SK-N-SH (cell line): ENCODE measurements around the gene LPIN1. TPM values are rescaled to one million over a fixed set of nuclear protein-coding genes. Genes with fewer than 3 reads are reported as not detected.
A peak's percentile ranks its signal among the peaks of the same experiment; 100 is the strongest.

ENCODE experiments used
- CTCF ChIA-PET: fragments of 300-600, 350-600 bp; formaldehyde crosslinking; extraction: SDS; loops from one replicate; lab custom pipeline; 2021; lab: Yijun Ruan, JAX
- POLR2A ChIA-PET: fragments of 350-600 bp; sonication (Branson Sonifier 250); formaldehyde crosslinking; extraction: SDS; loops from one replicate; lab custom pipeline; 2020; ENCODE audit warnings: antibody characterized with exemption, inconsistent platforms; lab: Yijun Ruan, JAX
- DNase-seq: peaks from one replicate; pipeline ENCODE4 v3.0.0; 2012
- H2AFZ ChIP-seq: fragments of 200-600 bp; sonication (generic); 2 replicates; pipeline ENCODE4 v1.8.1; 2016; ENCODE audit warnings: antibody characterized with exemption, mild to moderate bottlenecking, low read depth
- H3F3A ChIP-seq: fragments of 200-600 bp; sonication (generic); replicated peaks from 2 replicates; pipeline ENCODE3; 2016; ENCODE audit warnings: antibody characterized with exemption, mild to moderate bottlenecking; ENCODE audit not compliant: insufficient read depth
- H3K27ac ChIP-seq, 2 experiments: fragments of 200-500 bp in 1 of 2; fragments of 200-600 bp in 1 of 2; sonication (Bioruptor generic) in 1 of 2; sonication (generic), shearing (Covaris generic) in 1 of 2; 2 replicates each; pipeline versions ENCODE4 v1.5.1 to v1.6.1; 2014 to 2016; ENCODE audit warnings: low read depth in 2 of 2, inconsistent platforms in 1 of 2, low read length in 1 of 2, mild to moderate bottlenecking in 1 of 2, mixed read lengths in 1 of 2
- H3K27me3 ChIP-seq: fragments of 200-600 bp; sonication (generic), shearing (Covaris generic); 2 replicates; pipeline ENCODE4 v1.6.1; 2016; ENCODE audit warnings: mixed run types; ENCODE audit not compliant: insufficient read depth
- H3K36me3 ChIP-seq, 2 experiments: fragments of 200-500 bp in 1 of 2; fragments of 200-600 bp in 1 of 2; sonication (Bioruptor generic) in 1 of 2; sonication (generic) in 1 of 2; replicated peaks in 1 of 2; 2 replicates each; pipeline versions ENCODE3 to v1.5.1; 2014 to 2016; ENCODE audit warnings: low read length in 1 of 2, mild to moderate bottlenecking in 1 of 2; ENCODE audit not compliant: insufficient read depth in 2 of 2, control insufficient read depth in 1 of 2
- H3K4me1 ChIP-seq, 2 experiments: fragments of 200-500 bp in 1 of 2; fragments of 200-600 bp in 1 of 2; sonication (Bioruptor generic) in 1 of 2; sonication (generic), shearing (Covaris generic) in 1 of 2; 2 replicates each; pipeline versions ENCODE4 v1.5.1 to v1.6.1; 2014 to 2016; ENCODE audit warnings: low read depth in 1 of 2, low read length in 1 of 2, mixed run types in 1 of 2; ENCODE audit not compliant: insufficient read depth in 2 of 2, control insufficient read depth in 1 of 2
- H3K4me2 ChIP-seq: fragments of 200-600 bp; sonication (generic), shearing (Covaris generic); 2 replicates; pipeline ENCODE4 v1.6.1; 2017; ENCODE audit warnings: mixed run types
- H3K4me3 ChIP-seq, 2 experiments: fragments of 200-500 bp in 1 of 2; fragments of 200-600 bp in 1 of 2; sonication (Bioruptor generic) in 1 of 2; sonication (generic), shearing (Covaris generic) in 1 of 2; 2 replicates each; pipeline versions ENCODE4 v1.5.1 to v1.8.1; 2014 to 2016; ENCODE audit warnings: low read depth in 2 of 2, inconsistent platforms in 1 of 2, low read length in 1 of 2, mild to moderate bottlenecking in 1 of 2, mixed read lengths in 1 of 2, moderate library complexity in 1 of 2
- H3K79me2 ChIP-seq: fragments of 200-600 bp; sonication (generic); 2 replicates; pipeline ENCODE4 v1.8.1; 2017; ENCODE audit warnings: mild to moderate bottlenecking; ENCODE audit not compliant: insufficient read depth
- H3K9ac ChIP-seq: fragments of 200-600 bp; sonication (generic); 2 replicates; pipeline ENCODE4 v1.6.1; 2017; ENCODE audit warnings: mixed run types
- H3K9me2 ChIP-seq: fragments of 200-600 bp; sonication (generic); 2 replicates; pipeline ENCODE4 v1.6.1; 2017; ENCODE audit warnings: mixed run types
- H3K9me3 ChIP-seq: fragments of 200-600 bp; sonication (generic); 2 replicates; pipeline ENCODE4 v1.6.1; 2017; ENCODE audit warnings: mixed run types, mild to moderate bottlenecking, moderate library complexity
- H4K20me1 ChIP-seq: fragments of 200-600 bp; sonication (generic); 2 replicates; pipeline ENCODE4 v1.6.1; 2017; ENCODE audit warnings: mild to moderate bottlenecking, mixed run types; ENCODE audit not compliant: insufficient read depth
- CHD2 ChIP-seq: fragments of 150-350 bp; IDR thresholded peaks from 2 replicates; pipeline ENCODE4 v1.6.1; 2018; ENCODE audit warnings: low read length; ENCODE audit not compliant: partially characterized antibody
- EP300 ChIP-seq, 2 experiments: IDR thresholded peaks; 2 replicates each; pipeline versions ENCODE4 v1.4.0 to v1.6.1; 2012; ENCODE audit warnings: borderline replicate concordance in 1 of 2, low read depth in 1 of 2, low read length in 1 of 2
- EZH2phosphoT487 ChIP-seq: fragments of 200-600 bp; sonication (generic); IDR thresholded peaks from 2 replicates; pipeline ENCODE4 v1.6.1; 2017; ENCODE audit warnings: low read depth, mixed run types, mild to moderate bottlenecking, antibody characterized with exemption, moderate library complexity, borderline replicate concordance
- FOSL2 ChIP-seq: IDR thresholded peaks from 2 replicates; pipeline ENCODE4 v1.4.0; 2012; ENCODE audit warnings: low read depth, mild to moderate bottlenecking, moderate library complexity, borderline replicate concordance
- FOXM1 ChIP-seq: IDR thresholded peaks from 2 replicates; pipeline ENCODE4 v1.4.0; 2012; ENCODE audit warnings: low read depth, mild to moderate bottlenecking
- GABPA ChIP-seq: IDR thresholded peaks from 2 replicates; pipeline ENCODE4 v1.4.0; 2012; ENCODE audit warnings: low read depth, mild to moderate bottlenecking
- GATA2 ChIP-seq: sonication (generic); formaldehyde crosslinking; IDR thresholded peaks from 2 replicates; pipeline ENCODE4 v1.5.0; 2020; ENCODE audit warnings: mild to moderate bottlenecking, missing genetic modification reagents
- JUND ChIP-seq: IDR thresholded peaks from 2 replicates; pipeline ENCODE4 v1.4.0; 2012
- MXI1 ChIP-seq: IDR thresholded peaks from 2 replicates; pipeline ENCODE4 v1.6.1; 2012; ENCODE audit warnings: mild to moderate bottlenecking, low read depth, low read length, improper control_type of control experiment
- NFIC ChIP-seq: IDR thresholded peaks from 2 replicates; pipeline ENCODE4 v1.4.0; 2012; ENCODE audit warnings: borderline replicate concordance
- POLR2AphosphoS5 ChIP-seq: IDR thresholded peaks from 2 replicates; pipeline ENCODE4 v1.6.1; 2012; ENCODE audit warnings: low read depth, low read length
- RAD21 ChIP-seq: IDR thresholded peaks from 2 replicates; pipeline ENCODE4 v1.6.1; 2012; ENCODE audit warnings: mild to moderate bottlenecking, low read length
- RFX5 ChIP-seq: IDR thresholded peaks from 2 replicates; pipeline ENCODE4 v1.6.1; 2012; ENCODE audit warnings: mild to moderate bottlenecking, improper control_type of control experiment, low read length
- TCF12 ChIP-seq: IDR thresholded peaks from 2 replicates; pipeline ENCODE4 v1.4.0; 2012
- TEAD4 ChIP-seq: IDR thresholded peaks from 2 replicates; pipeline ENCODE4 v1.4.0; 2012; ENCODE audit warnings: mild to moderate bottlenecking, borderline replicate concordance; ENCODE audit not compliant: insufficient read depth
- USF1 ChIP-seq: IDR thresholded peaks from 2 replicates; pipeline ENCODE4 v1.4.0; 2012; ENCODE audit warnings: low read depth, borderline replicate concordance
- USF2 ChIP-seq: fragments of 150-350 bp; IDR thresholded peaks from 2 replicates; pipeline ENCODE4 v1.6.1; 2017; ENCODE audit warnings: antibody characterized with exemption, low read length, low read depth, borderline replicate concordance
- YY1 ChIP-seq: IDR thresholded peaks from 2 replicates; pipeline ENCODE4 v1.4.0; 2012; ENCODE audit warnings: low read depth, mild to moderate bottlenecking
- WGBS: methylation state at CpG from one replicate; pipeline ENCODE4 v1.1.6; 2017; ENCODE audit warnings: low lambda C conversion rate; 5-methylcytosine and 5-hydroxymethylcytosine counted together
- polyA plus RNA-seq, 3 experiments: library from polyadenylated mRNA; depleted of rRNA; stranded (reverse); fragments of >200 nt; gene quantifications; 2 replicates each; pipeline ENCODE4 v1.2.3, GENCODE V29; 2012
- TF ChIP-seq, protein P1 (sequence below): IDR thresholded peaks from 2 replicates; pipeline ENCODE4 v1.4.0; 2012; ENCODE audit warnings: low read depth
- TF ChIP-seq, protein P2 (sequence below): fragments of 200-600 bp; sonication (generic); IDR thresholded peaks from 2 replicates; pipeline ENCODE4 v1.6.1; 2017; ENCODE audit warnings: antibody characterized with exemption, mild to moderate bottlenecking, moderate library complexity

LPIN1 gene
- polyA plus RNA-seq, 1 of the 3 experiments (the other 2 are of a cell fraction), result 22.1 TPM

GRCh38 chr2:11863103-11863502 is 116.7 kb downstream of the LPIN1 start:
- H3F3A ChIP-seq, result no peaks in the 10 kb centered on the region
- WGBS, result 91% methylated on average over 7 of the region's 7 CpGs
- CTCF ChIA-PET, result interaction anchor here (0.6 to 7.7 kb wide), 18 partner anchors 10 to 1144 kb away, joined by 3 to 54 read pairs (median 4); partner anchors contain the start of gene TRIB2
- POLR2A ChIA-PET, result interaction anchor here (0.9 to 1.6 kb wide), 2 partner anchors 853 to 855 kb away, joined by 3 to 4 read pairs; no protein-coding TSS in a partner anchor
- H3K9me2 ChIP-seq, result no peaks in the 10 kb centered on the region
- H4K20me1 ChIP-seq, result no peaks in the 10 kb centered on the region
- peaks cover 5 to 6% of the 10 kb centered on the region in 2 experiments; a peak in 3 of 4 replicates for H3K4me1 ChIP-seq
- H3K4me3 ChIP-seq, result no peak overlapping the region
- H3K27me3 ChIP-seq, result no peaks in the 10 kb centered on the region
- no peak overlapping the region; the same call in 1 of the 2 replicates for H2AFZ ChIP-seq
- H3K9ac ChIP-seq, result no peak overlapping the region
- H3K4me2 ChIP-seq, result 0 out of 2 replicates have a peak overlapping the region, but pooled peaks have one; percentile 23
- no peaks in the 10 kb centered on the region for H3K79me2 ChIP-seq
- no peak for DNase-seq
- H3K27ac ChIP-seq, result peak overlapping the region in 1 of 2 experiments; percentile 25; a peak in 1 of 4 replicates
- TF ChIP-seq FOSL2, result no peak
- no peak for TF ChIP-seq USF2
- TF ChIP-seq, protein P1, sequence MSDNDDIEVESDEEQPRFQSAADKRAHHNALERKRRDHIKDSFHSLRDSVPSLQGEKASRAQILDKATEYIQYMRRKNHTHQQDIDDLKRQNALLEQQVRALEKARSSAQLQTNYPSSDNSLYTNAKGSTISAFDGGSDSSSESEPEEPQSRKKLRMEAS, result no peak
- no peak for TF ChIP-seq TCF12
- TF ChIP-seq TEAD4, result no peak
- TF ChIP-seq, protein P2, sequence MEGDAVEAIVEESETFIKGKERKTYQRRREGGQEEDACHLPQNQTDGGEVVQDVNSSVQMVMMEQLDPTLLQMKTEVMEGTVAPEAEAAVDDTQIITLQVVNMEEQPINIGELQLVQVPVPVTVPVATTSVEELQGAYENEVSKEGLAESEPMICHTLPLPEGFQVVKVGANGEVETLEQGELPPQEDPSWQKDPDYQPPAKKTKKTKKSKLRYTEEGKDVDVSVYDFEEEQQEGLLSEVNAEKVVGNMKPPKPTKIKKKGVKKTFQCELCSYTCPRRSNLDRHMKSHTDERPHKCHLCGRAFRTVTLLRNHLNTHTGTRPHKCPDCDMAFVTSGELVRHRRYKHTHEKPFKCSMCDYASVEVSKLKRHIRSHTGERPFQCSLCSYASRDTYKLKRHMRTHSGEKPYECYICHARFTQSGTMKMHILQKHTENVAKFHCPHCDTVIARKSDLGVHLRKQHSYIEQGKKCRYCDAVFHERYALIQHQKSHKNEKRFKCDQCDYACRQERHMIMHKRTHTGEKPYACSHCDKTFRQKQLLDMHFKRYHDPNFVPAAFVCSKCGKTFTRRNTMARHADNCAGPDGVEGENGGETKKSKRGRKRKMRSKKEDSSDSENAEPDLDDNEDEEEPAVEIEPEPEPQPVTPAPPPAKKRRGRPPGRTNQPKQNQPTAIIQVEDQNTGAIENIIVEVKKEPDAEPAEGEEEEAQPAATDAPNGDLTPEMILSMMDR, result no peak
- TF ChIP-seq MXI1, result no peak
- TF ChIP-seq EP300 (IDR thresholded peaks at IDR 0.05; ENCODE audit: borderline replicate concordance in 1 of 2, low read depth in 1 of 2, low read length in 1 of 2), result no peak
- TF ChIP-seq EZH2phosphoT487, result no peak
- no peak for TF ChIP-seq CHD2
- no peak for TF ChIP-seq POLR2AphosphoS5
- TF ChIP-seq RAD21, result no peak
- TF ChIP-seq YY1, result no peak
- TF ChIP-seq GATA2 (CRISPR knock-in tag), result no peak
- no peak for TF ChIP-seq FOXM1
- TF ChIP-seq GABPA, result no peak
- no peak for TF ChIP-seq JUND
- no peak for TF ChIP-seq NFIC
- no peak for TF ChIP-seq RFX5
- no peak for TF ChIP-seq USF1
- H3K9me3 ChIP-seq, result no peaks in the 10 kb centered on the region
- no peaks in the 10 kb centered on the region for H3K36me3 ChIP-seq
